HepG2 (cell line): Measurements from ENCODE around the gene NCOA7. TPM values are rescaled to one million over a fixed set of nuclear protein-coding genes. Genes with fewer than 3 reads are reported as not detected.

Experiments
- ATAC-seq: fragments of 200-7000 bp; cut with Tn5 transposase; 3 replicates; pipeline ENCODE4 v1.9.1; 2020; ENCODE audit warnings: mild to moderate bottlenecking, moderate library complexity
- BruUV-seq: library from RNA; stranded (reverse); fragments of 400-500 nt; replicated peaks from 2 replicates; lab custom pipeline; 2021; lab: Mats Ljungman, UMichigan
- CTCF ChIA-PET: fragments of 300-600 bp; formaldehyde crosslinking; extraction: SDS; loops from one replicate; lab custom pipeline; 2021; ENCODE audit warnings: low total read pairs, inconsistent platforms, low intra/inter-chr PET ratio; lab: Yijun Ruan, JAX
- POLR2A ChIA-PET: fragments of 350-600 bp; sonication (Branson Sonifier 250); formaldehyde crosslinking; loops from one replicate; lab custom pipeline; 2020; ENCODE audit warnings: antibody characterized with exemption, inconsistent platforms; lab: Yijun Ruan, JAX
- DNase-seq: peaks from one replicate; pipeline ENCODE4 v3.0.0-alpha.2; 2015; ENCODE audit warnings: low spot score
- FAIRE-seq: peaks from 3 replicates; lab custom pipeline; 2011; peaks lifted over from hg19 to GRCh38; lab: Jason Lieb, UNC
- H2AFZ ChIP-seq: one replicate; pipeline ENCODE4 v1.6.1; 2011; ENCODE audit warnings: low read length, inconsistent platforms
- H3K27ac ChIP-seq: fragments of 300-600 bp; 3 replicates; pipeline ENCODE4 v1.8.0; 2011; ENCODE audit warnings: mixed run types, mild to moderate bottlenecking, mixed read lengths, low read length, inconsistent platforms; ENCODE audit not compliant: insufficient read depth; ENCODE audit errors: extremely low read length
- H3K27me3 ChIP-seq, 2 experiments: fragments of 200-600 bp in 1 of 2; 2 replicates in 1 of 2; 3 replicates in 1 of 2; pipeline versions ENCODE4 v1.6.0 to v1.8.0; 2011; ENCODE audit warnings: low read length in 2 of 2, mild to moderate bottlenecking in 2 of 2, moderate library complexity in 2 of 2, inconsistent platforms in 1 of 2; ENCODE audit not compliant: insufficient read depth in 2 of 2, control insufficient read depth in 1 of 2
- H3K36me3 ChIP-seq, 2 experiments: fragments of 200-600 bp in 1 of 2; replicated peaks in 1 of 2; 2 replicates in 1 of 2; 3 replicates in 1 of 2; pipeline versions ENCODE4 v1.5.1 to v1.8.0; 2011; ENCODE audit warnings: low read length in 2 of 2, inconsistent platforms in 1 of 2; ENCODE audit not compliant: insufficient read depth in 2 of 2, control insufficient read depth in 1 of 2
- H3K4me1 ChIP-seq: 2 replicates; pipeline ENCODE4 v1.5.1; 2012; ENCODE audit warnings: low read length, inconsistent platforms; ENCODE audit not compliant: insufficient read depth
- H3K4me2 ChIP-seq: 2 replicates; pipeline ENCODE4 v1.6.0; 2011; ENCODE audit warnings: low read depth, low read length, inconsistent platforms
- H3K4me3 ChIP-seq, 3 experiments: fragments of 200-600 bp in 1 of 3; sonication (generic), shearing (Covaris generic) in 1 of 3; replicated peaks in 1 of 3; 2 replicates each; pipeline ENCODE4 v1.5.1; 2011 to 2016; ENCODE audit warnings: low read length in 3 of 3, inconsistent platforms in 2 of 3, low read depth in 2 of 3, mild to moderate bottlenecking in 2 of 3, control low read depth in 1 of 3, mixed read lengths in 1 of 3; ENCODE audit not compliant: insufficient read depth in 1 of 3
- H3K79me2 ChIP-seq: one replicate; pipeline ENCODE4 v1.6.1; 2011; ENCODE audit warnings: low read length, inconsistent platforms; ENCODE audit not compliant: insufficient read depth
- H3K9ac ChIP-seq: 2 replicates; pipeline ENCODE4 v1.6.0; 2011; ENCODE audit warnings: mild to moderate bottlenecking, low read depth, low read length, inconsistent platforms; ENCODE audit not compliant: insufficient read depth
- H3K9me3 ChIP-seq: 2 replicates; pipeline ENCODE4 v1.5.1; 2012; ENCODE audit warnings: mild to moderate bottlenecking, low read length
- H4K20me1 ChIP-seq: 2 replicates; pipeline ENCODE4 v1.6.0; 2011; ENCODE audit warnings: inconsistent platforms, mild to moderate bottlenecking, low read length, moderate library complexity; ENCODE audit not compliant: insufficient read depth
- CREB1 ChIP-seq, 2 experiments: fragments of 450-650 bp in 1 of 2; IDR thresholded peaks; 2 replicates each; pipeline ENCODE4 v1.6.1; 2016 to 2017; ENCODE audit warnings: control low read depth in 1 of 2, mild to moderate bottlenecking in 1 of 2, missing compliant biosample characterization in 1 of 2, missing genetic modification characterization in 1 of 2
- MAFK ChIP-seq, 2 experiments: IDR thresholded peaks in 1 of 2; conservative IDR thresholded peaks in 1 of 2; 2 replicates each; pipeline ENCODE4 v1.6.1; 2011; ENCODE audit warnings: improper control_type of control experiment in 2 of 2, low read length in 2 of 2
- ZNF326 ChIP-seq: sonication (generic); formaldehyde crosslinking; IDR thresholded peaks from 2 replicates; pipeline ENCODE4 v1.4.0; 2020; ENCODE audit warnings: missing genetic modification reagents, borderline replicate concordance
- ZNF816 ChIP-seq: sonication (generic); formaldehyde crosslinking; IDR thresholded peaks from 2 replicates; pipeline ENCODE4 v1.8.0; 2022; ENCODE audit warnings: missing genetic modification reagents, mild to moderate bottlenecking, borderline replicate concordance
- WGBS: methylation state at CpG from one replicate; pipeline ENCODE4 v1.1.6; 2017; ENCODE audit warnings: low lambda C conversion rate; 5-methylcytosine and 5-hydroxymethylcytosine counted together
- in situ Hi-C: cut with HindIII; loops from 2 replicates; pipeline ENCODE4 v1.10.0; 2017; ENCODE audit warnings: low pct_unique_long_range_greater_than_20kb; ENCODE audit not compliant: extremely low pct_ligation_motif_present
- intact Hi-C: fragments of 100-400 bp; cut with micrococcal nuclease; formaldehyde crosslinking; loops from one replicate; pipeline ENCODE4 v1.10.0; 2022; ENCODE audit not compliant: unreplicated experiment
- polyA plus RNA-seq, 8 experiments: library from polyadenylated mRNA; depleted of rRNA in 3 of 8; stranded (reverse) in 7 of 8; unstranded in 1 of 8; fragments of >200 nt; fragmentation: Illumina TruSeq in 4 of 8; extraction: Trizol in 4 of 8; gene quantifications; 2 replicates each; pipeline versions ENCODE4 v1.2.1 to v1.2.3, GENCODE V29; 2011 to 2016; ENCODE audit warnings: low read depth in 4 of 8, missing spikeins in 1 of 8, mixed read lengths in 1 of 8; ENCODE audit not compliant: insufficient read depth in 1 of 8
- total RNA-seq, 5 experiments: library from RNA; depleted of rRNA; stranded (reverse); fragments of >200 nt; fragmentation: Illumina TruSeq; extraction: Trizol; gene quantifications; 2 replicates each; pipeline ENCODE4 v1.2.3, GENCODE V29; 2016; ENCODE audit warnings: low read depth in 1 of 5
- TF ChIP-seq, protein P1 (sequence below): IDR thresholded peaks from 2 replicates; pipeline ENCODE4 v1.6.1; 2016

The NCOA7 gene
- total and polyA plus RNA-seq, 2 of the 13 experiments (the other 11 are each of a cell fraction or from before 2014, with no cell fraction given), result 13.6 to 20.8 TPM

DNA sequence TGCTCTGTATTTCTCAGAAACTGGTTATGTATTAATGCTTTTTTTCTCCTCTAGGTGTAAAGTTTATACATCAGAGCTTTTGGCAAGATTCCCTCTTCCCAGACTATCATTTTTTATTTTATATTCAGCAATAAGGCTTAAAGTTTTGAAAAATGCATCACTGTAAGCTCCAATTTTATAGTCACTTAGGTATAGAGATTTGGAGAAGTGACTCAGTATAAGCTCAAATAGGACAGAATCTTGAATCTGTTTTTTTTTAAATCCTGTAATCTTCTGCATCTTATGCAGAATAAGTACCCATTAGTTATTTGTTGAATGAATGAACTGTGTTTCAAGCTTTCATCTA, 1.0 kb downstream of the NCOA7 start:
- intact Hi-C loops, result loop anchor here (1.0 to 5.0 kb wide), 6 partner anchors 29 to 181 kb away; no protein-coding TSS in a partner anchor
- Histone ChIP-seq H3K27ac (no peak overlapping the region), H2AFZ (no peak overlapping the region), H3K4me1 (peaks cover 47% of the 10 kb centered on the region), H3K9me3 (no peaks in the 10 kb centered on the region), H4K20me1 (no peaks in the 10 kb centered on the region), H3K79me2 (peaks cover 28% of the 10 kb centered on the region), H3K4me2 (peak overlapping the region; percentile 87), H3K9ac (peak overlapping the region; percentile 83; the same call in 1 of the 2 replicates), H3K36me3 (no peaks in the 10 kb centered on the region), H3K27me3 (no peaks in the 10 kb centered on the region; a peak in 2 of 5 replicates), H3K4me3 (peak overlapping the region; percentile 90 to 97 (median 94))
- BruUV-seq, result no TSS peak
- ChIA-PET CTCF (interaction anchor here (1.4 kb wide), 1 partner anchor 67 kb away, joined by 4 read pairs; no protein-coding TSS in a partner anchor), POLR2A (interaction anchor here (2.2 to 4.0 kb wide), 5 partner anchors 11 to 491 kb away, joined by 8 to 107 read pairs (median 30); partner anchors contain the start of genes HDDC2, HINT3 and TRMT11)
- FAIRE-seq (no peak), ATAC-seq (no peak), DNase-seq (no peak)
- in situ Hi-C loops, result loop anchor here (5.0 kb wide), 1 partner anchor 161 kb away; no protein-coding TSS in a partner anchor
- 0 out of 2 replicates have a peak, but pooled peaks have one; percentile 57 for TF ChIP-seq ZNF816 (CRISPR knock-in tag)
- TF ChIP-seq, protein P1, sequence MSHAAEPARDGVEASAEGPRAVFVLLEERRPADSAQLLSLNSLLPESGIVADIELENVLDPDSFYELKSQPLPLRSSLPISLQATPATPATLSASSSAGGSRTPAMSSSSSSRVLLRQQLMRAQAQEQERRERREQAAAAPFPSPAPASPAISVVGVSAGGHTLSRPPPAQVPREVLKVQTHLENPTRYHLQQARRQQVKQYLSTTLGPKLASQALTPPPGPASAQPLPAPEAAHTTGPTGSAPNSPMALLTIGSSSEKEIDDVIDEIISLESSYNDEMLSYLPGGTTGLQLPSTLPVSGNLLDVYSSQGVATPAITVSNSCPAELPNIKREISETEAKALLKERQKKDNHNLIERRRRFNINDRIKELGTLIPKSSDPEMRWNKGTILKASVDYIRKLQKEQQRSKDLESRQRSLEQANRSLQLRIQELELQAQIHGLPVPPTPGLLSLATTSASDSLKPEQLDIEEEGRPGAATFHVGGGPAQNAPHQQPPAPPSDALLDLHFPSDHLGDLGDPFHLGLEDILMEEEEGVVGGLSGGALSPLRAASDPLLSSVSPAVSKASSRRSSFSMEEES (CRISPR knock-in tag), result 0 out of 2 replicates have a peak, but pooled peaks have one; percentile 7
- no peak for TF ChIP-seq ZNF326 (CRISPR knock-in tag)

DNA sequence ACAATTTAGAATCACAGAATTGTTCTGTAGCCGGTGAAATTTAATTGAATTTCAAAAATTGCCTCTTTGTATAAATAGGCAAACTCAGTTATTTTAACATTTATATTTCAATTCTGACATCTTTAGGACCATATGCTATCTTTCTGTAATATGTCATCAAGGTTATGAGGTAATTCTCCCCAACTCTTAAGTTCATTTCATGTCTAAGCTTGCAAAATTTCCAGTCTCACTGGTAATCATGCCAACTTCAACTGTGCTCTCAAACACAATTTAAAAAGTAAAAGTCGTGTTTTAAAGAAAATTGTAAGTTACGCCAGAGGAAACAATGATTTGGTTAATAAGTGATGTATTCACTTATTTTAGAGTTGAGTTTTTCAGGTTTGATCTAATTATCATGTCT, 1.4 kb downstream of the NCOA7 start:
- H3K27me3 ChIP-seq, result no peaks in the 10 kb centered on the region; a peak in 2 of 5 replicates
- TF ChIP-seq MAFK (conservative IDR thresholded peaks at IDR 0.05 in 1 of 2, IDR thresholded peaks at IDR 0.05 in 1 of 2; ENCODE audit: low read length in 2 of 2) (no peak), CREB1 (IDR thresholded peaks at IDR 0.05) (no peak), CREB1 (CRISPR knock-in tag; IDR thresholded peaks at IDR 0.05) (0 out of 2 replicates have a peak, but pooled peaks have one; percentile 15)
- CTCF ChIA-PET, result interaction anchor here (1.4 kb wide), 1 partner anchor 67 kb away, joined by 4 read pairs; no protein-coding TSS in a partner anchor

More for the DNA sequence above, 1.4 kb downstream of the NCOA7 start:
- intact Hi-C loops, result loop anchor here (5.0 kb wide), 2 partner anchors 95 to 180 kb away; no protein-coding TSS in a partner anchor
- POLR2A ChIA-PET, result interaction anchor here (3.1 to 4.0 kb wide), 4 partner anchors 11 to 491 kb away, joined by 16 to 107 read pairs (median 35); partner anchors contain the start of genes HDDC2, HINT3 and TRMT11
- FAIRE-seq, result no peak
- no TSS peak for BruUV-seq
- no peak for DNase-seq
- Histone ChIP-seq H3K9me3 (no peaks in the 10 kb centered on the region), H3K27ac (no peak overlapping the region), H3K36me3 (no peaks in the 10 kb centered on the region), H3K4me2 (no peak overlapping the region; the same call in 1 of the 2 replicates), H2AFZ (no peak overlapping the region), H3K4me3 (no peak overlapping the region; a peak in 1 of 6 replicates), H3K9ac (no peak overlapping the region), H3K79me2 (peaks cover 28% of the 10 kb centered on the region), H4K20me1 (no peaks in the 10 kb centered on the region), H3K4me1 (peaks cover 47% of the 10 kb centered on the region)
- in situ Hi-C loops, result loop anchor here (5.0 kb wide), 1 partner anchor 160 kb away; no protein-coding TSS in a partner anchor
- WGBS, result 65% methylated on average over 3 of the region's 3 CpGs
- no peak for ATAC-seq
